ENCODE results near the gene DCTN3. TPM values are rescaled to one million over a fixed set of nuclear protein-coding genes. Genes with fewer than 3 reads are reported as not detected.
"Not testable (repeated sequence)": the region's sequence is repeated elsewhere in the genome, so short reads cannot be mapped to it uniquely, and the experiment has no call there.

The DCTN3 gene
- total RNA-seq, 1 experiment from 2014 or later: 98.1 TPM

- DNase-seq (ENCODE audit: low spot score): no peak
Observed at GRCh38 chr9:34647084-34647403, 26.7 kb upstream of the DCTN3 start.

- peak; percentile 92 for DNase-seq (ENCODE audit: low spot score)
Observed at GRCh38 chr9:34646211-34647083, 26.2 kb upstream of the DCTN3 start, which contains the start of gene GALT. Gene GALT, plus strand, starts transcription at chr9:34646675. Its CDS starts 30 bp downstream, at chr9:34646705.

- no peak for DNase-seq (ENCODE audit: low spot score)
Observed at GRCh38 chr9:34644766-34645314, 24.5 kb upstream of the DCTN3 start.

- DNase-seq (ENCODE audit: low spot score): no peak
Observed at GRCh38 chr9:34642679-34643078, 22.4 kb upstream of the DCTN3 start.

- not testable (repeated sequence) for DNase-seq (ENCODE audit: low spot score)
Observed at GRCh38 chr9:34639322-34639721, 19.0 kb upstream of the DCTN3 start.

- no peak for DNase-seq (ENCODE audit: low spot score)
Observed at GRCh38 chr9:34638138-34638445, 17.8 kb upstream of the DCTN3 start.

GRCh38 chr9:34637356-34638137 lies 17.3 kb upstream of the DCTN3 start, which contains the start of gene SIGMAR1:
Gene SIGMAR1, minus strand, starts transcription at chr9:34637787. Its CDS starts 90 bp downstream, at chr9:34637697.
- peak; percentile 94 for DNase-seq (ENCODE audit: low spot score)

GRCh38 chr9:34636791-34637355 lies 16.6 kb upstream of the DCTN3 start:
- DNase-seq (ENCODE audit: low spot score): peak; percentile 6

- DNase-seq (ENCODE audit: low spot score): no peak
Observed at GRCh38 chr9:34635556-34635955, 15.3 kb upstream of the DCTN3 start.

GRCh38 chr9:34634551-34635248 lies 14.4 kb upstream of the DCTN3 start:
- no peak for DNase-seq (ENCODE audit: low spot score)

GRCh38 chr9:34633851-34634550 lies 13.7 kb upstream of the DCTN3 start:
- DNase-seq (ENCODE audit: low spot score): peak; percentile 84

GRCh38 chr9:34633166-34633565 lies 12.9 kb upstream of the DCTN3 start:
- no peak for DNase-seq (ENCODE audit: low spot score)

- DNase-seq (ENCODE audit: low spot score): no peak
Observed at GRCh38 chr9:34630402-34631154, 10.3 kb upstream of the DCTN3 start.

- no peak for DNase-seq (ENCODE audit: low spot score)
Observed at GRCh38 chr9:34629491-34629808, 9.2 kb upstream of the DCTN3 start.

GRCh38 chr9:34628656-34629490 lies 8.6 kb upstream of the DCTN3 start, which contains the start of gene ARID3C:
Gene ARID3C, minus strand, starts transcription at chr9:34629066. Its CDS starts 1,052 bp downstream, at chr9:34628014.
- peak; percentile 42 for DNase-seq (ENCODE audit: low spot score)

GRCh38 chr9:34627716-34628655 lies 7.7 kb upstream of the DCTN3 start:
- DNase-seq (ENCODE audit: low spot score): no peak

GRCh38 chr9:34625186-34625486 lies 4.8 kb upstream of the DCTN3 start:
- DNase-seq (ENCODE audit: low spot score): no peak

GRCh38 chr9:34624475-34625185 lies 4.3 kb upstream of the DCTN3 start:
- DNase-seq (ENCODE audit: low spot score): no peak
